A375 (cell line): ENCODE results near the gene GPBP1. TPM values are rescaled to one million over a fixed set of nuclear protein-coding genes. Genes with fewer than 3 reads are reported as not detected.

ENCODE experiments used
- small RNA-seq: library from RNA; depleted of rRNA; stranded (forward); fragments of <200 nt; gene quantifications from one replicate; pipeline ENCODE3, GENCODE V24; 2014
- total RNA-seq: library from RNA; depleted of rRNA; stranded (reverse); fragments of >200 nt; shearing (Covaris generic); gene quantifications from 2 replicates; pipeline ENCODE4 v1.2.3, GENCODE V29; 2014; rRNA removed

GPBP1 gene
- total RNA-seq = 50.1 and 71.7 TPM in 2 replicates

GRCh38 chr5:57173319-57174127 lies at the start of gene GPBP1:
Gene GPBP1, plus strand, starts transcription at chr5:57174059. Its CDS starts 40,072 bp downstream, at chr5:57214131.

Small RNA genes within 50 kb of the gene (small RNA-seq; reads per million reads assigned to genes)
- gene RF00019 = not detected

Other genes with a start within 250 kb of the GPBP1 start
- gene MIER3, start 221.9 kb upstream of the GPBP1 start, total RNA-seq = 16.4 and 26.1 TPM in 2 replicates